Right atrium auricular region (tissue), 2 donors: ENCODE results near the gene PDGFRB. TPM values are rescaled to one million over a fixed set of nuclear protein-coding genes. Genes with fewer than 3 reads are reported as not detected.

ENCODE experiments used
- DNase-seq: peaks from one replicate; pipeline ENCODE4 v3.0.0-alpha.2; 2019; ENCODE audit warnings: low spot score
- H3K27ac ChIP-seq, 2 donors: fragments of 200-600 bp; sonication (generic); 1 replicate in 1 of 2; 2 replicates in 1 of 2; pipeline ENCODE4 v1.5.1; 2016 to 2019
- H3K27me3 ChIP-seq, 2 donors: fragments of 200-600 bp; sonication (generic); one replicate each; pipeline versions ENCODE4 v1.5.1 to v1.6.0; 2017 to 2019
- H3K36me3 ChIP-seq: fragments of 200-600 bp; sonication (generic); one replicate; pipeline ENCODE4 v1.5.1; 2016
- H3K4me1 ChIP-seq, 2 donors: fragments of 200-600 bp; sonication (generic); one replicate each; pipeline versions ENCODE4 v1.5.1 to v1.6.0; 2017 to 2019
- H3K4me3 ChIP-seq, 2 donors: fragments of 200-600 bp; sonication (generic); 1 replicate in 1 of 2; 2 replicates in 1 of 2; pipeline ENCODE4 v1.5.1; 2017 to 2019; ENCODE audit warnings: mild to moderate bottlenecking in 1 of 2, moderate library complexity in 1 of 2
- H3K9me3 ChIP-seq, 2 donors: fragments of 200-600 bp; sonication (generic); one replicate each; pipeline ENCODE4 v1.5.1; 2019
- CTCF ChIP-seq, 2 donors: fragments of 200-600 bp; sonication (generic); IDR thresholded peaks; one replicate each; pipeline ENCODE4 v1.5.1; 2019; ENCODE audit warnings: antibody characterized with exemption in 2 of 2
- total RNA-seq, 2 donors: library from RNA; depleted of rRNA; stranded (reverse); fragments of >200 nt; gene quantifications; one replicate each; pipeline ENCODE4 v1.1.0, GENCODE V29; 2016

The PDGFRB gene
- total RNA-seq, 2 donors from 2014 or later: 68.3 to 68.7 TPM

GRCh38 chr5:150146862-150147601 lies 8.6 kb downstream of the PDGFRB start:
- H3K4me3 ChIP-seq: peak overlapping the region in 1 of 2 donors; percentile 19
- DNase-seq: no peak
- no peaks in the 10 kb centered on the region for H3K36me3 ChIP-seq
- no peaks in the 10 kb centered on the region for H3K27me3 ChIP-seq
- H3K27ac ChIP-seq: peak overlapping the region; percentile 87 to 88
- H3K4me1 ChIP-seq: peaks cover 0 to 78% of the 10 kb centered on the region in 2 donors
- no peaks in the 10 kb centered on the region for H3K9me3 ChIP-seq
- no peak for TF ChIP-seq CTCF (IDR thresholded peaks at IDR 0.05)

- Histone ChIP-seq H3K27ac (peak overlapping the region; percentile 87 to 88), H3K4me1 (peaks cover 0 to 83% of the 10 kb centered on the region in 2 donors), H3K9me3 (no peaks in the 10 kb centered on the region), H3K27me3 (no peaks in the 10 kb centered on the region), H3K4me3 (no peak overlapping the region), H3K36me3 (no peaks in the 10 kb centered on the region)
- no peak for DNase-seq
- no peak for TF ChIP-seq CTCF (IDR thresholded peaks at IDR 0.05)
Observed at GRCh38 chr5:150146235-150146634, 9.4 kb downstream of the PDGFRB start.

GRCh38 chr5:150144879-150145278 lies 10.8 kb downstream of the PDGFRB start:
- H3K4me3 ChIP-seq: peak overlapping the region in 1 of 2 donors; percentile 1
- H3K27ac ChIP-seq: peak overlapping the region; percentile 87 to 88
- H3K36me3 ChIP-seq: no peaks in the 10 kb centered on the region
- no peak for TF ChIP-seq CTCF (IDR thresholded peaks at IDR 0.05)
- no peaks in the 10 kb centered on the region for H3K27me3 ChIP-seq
- DNase-seq: no peak
- peaks cover 0 to 88% of the 10 kb centered on the region in 2 donors for H3K4me1 ChIP-seq
- no peaks in the 10 kb centered on the region for H3K9me3 ChIP-seq

GRCh38 chr5:150144246-150144801 lies 11.3 kb downstream of the PDGFRB start:
- Histone ChIP-seq H3K4me3 (peak overlapping the region; percentile 6 to 26), H3K27me3 (no peaks in the 10 kb centered on the region), H3K9me3 (no peaks in the 10 kb centered on the region), H3K27ac (peak overlapping the region; percentile 87 to 88), H3K36me3 (no peaks in the 10 kb centered on the region), H3K4me1 (peaks cover 0 to 89% of the 10 kb centered on the region in 2 donors)
- peak; percentile 78 for DNase-seq
- no peak for TF ChIP-seq CTCF (IDR thresholded peaks at IDR 0.05)

GRCh38 chr5:150143350-150144245 lies 12.0 kb downstream of the PDGFRB start:
- H3K9me3 ChIP-seq: no peaks in the 10 kb centered on the region
- peaks cover 0 to 89% of the 10 kb centered on the region in 2 donors for H3K4me1 ChIP-seq
- peak; percentile 91 for DNase-seq
- H3K36me3 ChIP-seq: no peaks in the 10 kb centered on the region
- TF ChIP-seq CTCF (IDR thresholded peaks at IDR 0.05): no peak
- peak overlapping the region; percentile 87 to 88 for H3K27ac ChIP-seq
- H3K27me3 ChIP-seq: no peaks in the 10 kb centered on the region
- peak overlapping the region; percentile 6 to 26 for H3K4me3 ChIP-seq
